ENCODE results near the gene TARBP2.

The TARBP2 gene

DNA sequence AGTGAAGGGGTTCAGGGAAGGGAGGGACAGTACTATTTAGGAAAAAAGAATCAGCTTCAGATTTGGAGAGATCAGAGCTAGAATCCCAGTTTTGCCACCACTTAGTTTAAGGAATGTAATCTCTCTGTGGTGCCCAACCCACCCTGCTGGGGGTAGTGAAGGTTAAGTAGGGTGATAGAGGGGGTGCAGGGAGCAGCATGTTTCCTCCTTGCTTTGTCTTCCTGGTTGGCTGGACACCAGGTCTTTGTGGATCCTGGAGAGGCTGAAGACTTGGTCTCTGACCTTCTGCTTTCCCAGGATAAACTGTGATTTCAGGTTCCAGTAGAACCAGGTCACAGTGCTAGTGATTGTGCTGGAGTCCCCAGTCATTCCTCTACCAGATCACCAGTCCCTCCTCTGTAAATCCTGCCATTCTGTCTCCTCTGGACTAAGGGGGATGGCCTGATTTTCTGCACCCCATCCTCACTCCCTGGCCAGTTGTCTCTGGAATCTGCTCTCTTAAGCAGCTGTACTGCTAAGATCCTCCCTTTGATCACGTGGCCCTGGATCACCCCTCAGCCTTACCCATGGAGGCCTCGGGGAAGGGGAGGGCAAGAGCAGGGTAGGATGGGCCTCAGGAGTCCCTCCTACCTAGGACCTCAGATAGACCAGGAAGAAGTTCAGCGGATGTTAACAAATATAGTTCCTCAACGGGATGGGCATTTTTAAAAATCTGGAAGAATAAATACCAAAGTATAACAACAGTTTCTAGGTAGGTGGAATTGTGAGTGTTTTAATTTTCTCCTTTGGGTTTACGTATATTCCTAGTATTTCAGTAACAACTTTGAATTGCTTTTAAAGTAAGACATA is 5.0 kb upstream of the TARBP2 start:
- DNase-seq (ENCODE audit: low read depth): no peak

DNA sequence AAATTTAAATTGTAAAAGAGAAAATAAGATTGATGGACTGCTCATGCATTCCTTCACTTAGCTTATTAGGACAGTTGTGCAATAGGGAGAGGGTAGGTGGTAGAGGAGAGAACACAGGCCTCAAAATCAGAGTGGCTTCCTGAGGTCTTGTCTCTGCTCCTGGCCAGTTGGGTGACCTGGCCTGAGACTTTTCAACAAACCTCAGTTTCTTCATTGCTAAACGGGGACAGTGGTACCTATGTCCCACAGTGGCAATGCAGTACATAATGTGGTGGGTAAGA is 4.4 kb upstream of the TARBP2 start:
- no peak for DNase-seq (ENCODE audit: low read depth)

DNA sequence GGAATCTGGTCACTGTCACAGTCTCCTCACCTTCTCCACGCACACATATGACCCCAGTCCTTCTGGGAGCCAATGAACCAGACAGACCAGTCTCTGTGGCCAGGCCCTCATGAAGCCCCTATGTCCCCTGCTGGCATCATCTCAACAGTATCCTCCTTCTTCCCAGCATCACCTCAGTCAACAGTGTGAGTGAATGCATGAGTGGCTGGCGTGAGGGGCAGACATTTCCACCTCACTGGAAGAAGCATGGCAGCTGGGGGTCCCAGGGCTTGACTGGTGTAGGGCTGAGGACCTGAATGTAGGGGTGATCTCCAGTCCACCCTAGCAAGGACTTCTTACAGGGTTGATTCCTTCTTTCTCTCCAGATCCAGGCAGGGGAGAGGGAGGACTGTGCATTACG is 3.6 kb upstream of the TARBP2 start:
- DNase-seq (ENCODE audit: low read depth): no peak

DNA sequence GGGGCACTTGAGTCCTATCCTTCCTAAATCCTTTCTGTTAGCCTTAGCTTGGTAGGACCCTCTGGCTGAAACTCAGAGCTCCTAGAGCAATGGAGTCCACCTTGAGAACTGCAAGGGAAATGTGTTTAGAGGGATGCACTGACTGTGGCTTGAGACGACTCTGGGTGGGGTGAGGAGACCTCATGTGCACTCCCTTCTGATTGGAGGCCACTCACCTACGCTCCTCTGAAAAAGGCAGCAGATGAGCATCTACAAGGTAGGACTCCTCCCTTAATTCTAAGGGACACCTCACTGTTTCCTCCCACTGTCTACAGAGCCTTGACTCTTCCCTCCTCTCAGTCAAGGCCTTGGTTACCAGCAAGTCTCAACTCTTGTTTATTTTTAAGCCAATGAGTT is 2.9 kb upstream of the TARBP2 start:
- DNase-seq (ENCODE audit: low read depth): no peak

DNA sequence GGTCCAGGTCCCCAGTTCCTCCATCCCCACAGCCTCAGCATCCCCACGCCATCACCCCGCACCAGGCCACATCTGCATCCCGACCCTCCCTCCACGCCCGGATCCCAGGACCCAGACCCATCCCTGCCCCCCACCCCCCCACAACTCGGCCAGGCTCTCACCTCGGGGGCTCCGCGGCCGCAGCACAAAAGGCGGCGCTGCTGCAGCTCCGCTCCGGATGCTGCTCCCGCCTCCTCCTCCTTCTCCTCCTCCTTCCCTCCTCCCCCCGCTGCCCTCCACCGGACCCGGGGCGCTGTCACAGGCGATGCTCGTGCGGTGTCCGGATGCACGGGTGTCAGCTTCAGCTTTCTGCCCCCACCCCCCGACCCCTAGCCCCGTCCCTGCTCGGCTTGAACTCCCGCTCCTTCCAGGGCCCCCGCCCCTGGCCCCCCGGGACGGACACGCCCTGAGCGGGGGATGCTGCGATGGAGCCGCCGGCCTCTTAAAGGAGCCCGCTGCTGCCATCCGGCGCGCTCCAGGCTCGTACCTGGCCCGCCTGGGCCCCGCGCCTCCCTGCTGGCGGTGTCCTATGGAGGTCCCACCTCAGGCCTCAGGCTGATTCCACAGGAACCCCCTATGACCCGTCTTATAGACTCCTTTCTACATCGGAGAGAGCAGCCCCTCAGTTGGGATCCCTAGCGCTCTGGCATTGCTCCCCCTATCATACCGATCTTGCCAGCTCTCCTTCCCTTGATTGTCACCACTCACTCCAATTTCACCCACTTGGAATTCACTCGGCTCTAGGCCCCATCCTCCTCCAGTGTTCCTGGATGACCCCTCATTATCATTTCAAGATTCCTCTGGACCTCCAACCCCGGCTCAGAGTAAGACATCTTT is 1.6 kb upstream of the TARBP2 start, which contains the start of gene MAP3K12:
Gene MAP3K12, minus strand, starts transcription at position 193 of the 876 bp plus-strand sequence. CDS start 12,067 bp downstream, outside the sequence.
- peak; percentile 35 for DNase-seq (ENCODE audit: low read depth)

DNA sequence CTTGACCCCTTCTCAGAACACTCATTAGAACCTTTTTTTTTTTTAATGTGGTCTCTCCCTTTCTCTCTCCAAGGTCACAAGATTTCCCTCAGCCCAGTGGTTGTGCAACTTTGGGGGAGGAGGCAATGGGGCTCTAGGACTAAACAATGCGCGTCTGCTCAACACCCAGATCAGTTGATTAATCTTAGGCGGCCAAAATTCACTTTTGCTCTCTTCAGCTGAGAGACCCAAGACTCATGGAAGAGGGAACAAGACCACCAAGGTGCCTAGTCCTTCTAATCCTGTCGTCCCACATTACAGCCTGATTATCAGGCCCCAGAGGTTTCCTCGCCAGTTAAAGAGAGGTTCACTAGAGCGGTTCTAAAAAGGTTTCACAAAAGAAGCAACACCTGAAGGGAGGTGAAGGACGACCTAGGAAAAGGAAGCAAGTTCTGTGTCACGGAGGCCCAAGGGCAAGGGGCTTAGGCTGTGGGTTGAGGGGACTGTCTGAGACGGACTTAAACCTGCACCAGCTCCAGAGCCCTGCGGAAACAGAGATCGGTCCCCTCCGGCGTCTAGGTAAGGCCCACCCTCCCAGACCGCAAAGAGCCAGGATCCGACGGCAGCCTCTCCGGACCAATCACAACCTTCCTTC is 824 bp upstream of the TARBP2 start:
- no peak for DNase-seq (ENCODE audit: low read depth)

DNA sequence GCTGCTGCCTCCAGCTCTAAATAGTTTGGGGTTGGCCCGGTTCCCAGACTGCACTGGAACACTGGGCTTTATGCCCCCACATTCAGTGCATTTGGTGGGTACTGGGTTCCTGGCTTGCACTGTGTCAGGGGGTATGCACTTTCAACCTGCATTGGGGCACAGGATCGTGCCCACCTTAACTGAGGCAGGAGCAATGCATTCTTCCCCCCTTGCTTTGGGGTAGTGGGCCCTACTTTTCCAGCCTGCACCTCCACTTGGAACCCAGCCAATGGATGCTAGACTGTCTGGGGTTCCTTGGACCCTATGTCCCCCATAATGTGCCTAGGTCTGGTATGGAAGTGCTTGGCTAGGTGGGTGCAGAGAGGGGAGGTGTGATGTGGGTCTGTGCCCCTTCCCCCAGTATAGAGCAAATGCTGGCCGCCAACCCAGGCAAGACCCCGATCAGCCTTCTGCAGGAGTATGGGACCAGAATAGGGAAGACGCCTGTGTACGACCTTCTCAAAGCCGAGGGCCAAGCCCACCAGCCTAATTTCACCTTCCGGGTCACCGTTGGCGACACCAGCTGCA is 615 bp downstream of the TARBP2 start:
- no peak for DNase-seq (ENCODE audit: low read depth)

DNA sequence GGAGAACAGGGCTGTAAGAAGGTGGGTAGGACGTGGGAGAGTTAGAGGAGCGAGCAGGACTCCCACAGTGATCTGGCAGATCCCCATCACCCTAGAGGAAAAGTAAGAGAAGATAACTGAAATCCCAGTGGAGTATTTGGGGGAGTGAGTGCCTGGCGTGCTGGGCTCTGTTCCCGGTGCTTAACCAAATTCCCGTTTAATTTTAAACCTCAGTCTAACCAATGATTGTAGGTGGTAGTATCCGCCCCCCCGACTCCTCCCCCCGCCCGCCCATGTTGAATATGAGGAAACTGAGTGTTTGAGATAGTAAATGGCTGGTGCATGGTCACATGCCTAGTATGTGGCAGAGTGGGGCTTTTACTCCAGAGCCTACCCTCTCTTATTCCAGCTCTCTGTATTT is 1.2 kb downstream of the TARBP2 start:
- DNase-seq (ENCODE audit: low read depth): no peak

DNA sequence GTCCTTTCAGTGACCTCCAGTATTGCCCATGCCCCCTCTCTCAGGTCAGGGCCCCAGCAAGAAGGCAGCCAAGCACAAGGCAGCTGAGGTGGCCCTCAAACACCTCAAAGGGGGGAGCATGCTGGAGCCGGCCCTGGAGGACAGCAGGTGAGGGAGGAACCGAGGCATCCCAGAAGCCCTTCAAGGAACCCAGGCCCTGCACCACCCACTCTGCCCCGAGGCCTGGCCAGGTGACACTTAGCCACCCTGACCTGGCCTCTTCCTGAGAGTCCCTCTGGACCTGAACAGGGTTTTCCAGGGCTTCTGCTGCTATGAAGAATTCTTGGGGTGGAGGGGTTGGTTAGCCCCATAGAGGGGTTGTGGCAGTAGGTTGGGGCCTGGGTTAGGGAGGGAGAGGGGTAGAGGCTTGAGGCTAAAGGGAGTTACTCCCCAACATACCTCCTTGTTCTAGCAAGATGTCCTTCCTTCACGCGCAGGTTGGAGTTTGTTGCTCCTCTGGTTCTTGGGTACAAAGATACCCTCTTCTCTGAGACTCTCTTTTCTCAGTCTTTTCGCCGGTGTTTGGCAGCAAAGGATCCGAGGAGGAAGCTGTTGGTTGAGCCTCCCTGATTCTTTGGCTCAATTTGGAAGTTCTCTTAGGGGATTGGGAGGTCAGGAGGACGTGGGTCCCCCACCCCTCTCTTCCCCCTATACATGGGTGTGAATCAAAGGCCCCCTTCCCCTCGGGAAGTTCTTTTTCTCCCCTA is 2.1 kb downstream of the TARBP2 start:
- DNase-seq (ENCODE audit: low read depth): no peak

DNA sequence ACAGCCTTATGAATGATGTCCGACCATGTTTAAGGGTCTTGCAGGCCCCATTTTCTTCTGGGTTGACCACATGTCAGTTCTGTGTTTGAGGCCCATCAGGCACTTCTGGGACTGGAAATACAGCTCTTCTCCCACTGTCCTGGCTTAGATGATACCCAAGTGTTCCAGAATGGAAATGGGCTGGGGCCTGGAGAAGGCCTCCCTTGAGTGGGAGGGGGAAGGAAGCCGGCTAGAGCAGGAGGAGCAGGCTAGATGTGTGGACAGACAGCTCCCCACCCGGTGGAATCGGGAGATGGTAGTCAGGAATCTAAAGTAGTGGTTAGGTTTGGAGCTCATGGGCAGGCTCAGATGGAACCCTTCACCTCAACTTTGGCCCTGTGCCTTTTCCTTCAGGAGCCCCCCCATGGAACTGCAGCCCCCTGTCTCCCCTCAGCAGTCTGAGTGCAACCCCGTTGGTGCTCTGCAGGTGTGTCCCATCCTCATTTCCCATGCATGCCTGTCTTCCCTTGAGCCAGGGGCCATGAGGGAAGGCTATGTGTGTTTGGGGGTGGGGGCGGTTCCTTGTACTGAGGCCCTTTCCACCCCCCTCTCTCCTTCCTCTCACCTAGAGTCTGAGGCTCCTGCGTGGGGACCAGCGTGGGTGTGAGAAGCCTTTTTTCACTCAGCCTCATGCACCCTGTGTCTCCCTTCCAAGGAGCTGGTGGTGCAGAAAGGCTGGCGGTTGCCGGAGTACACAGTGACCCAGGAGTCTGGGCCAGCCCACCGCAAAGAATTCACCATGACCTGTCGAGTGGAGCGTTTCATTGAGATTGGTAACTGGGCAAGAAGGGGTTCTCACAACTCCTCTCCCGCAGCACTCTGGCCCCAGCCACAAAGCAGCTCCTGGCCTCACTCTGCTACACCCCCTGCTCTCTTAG is 3.2 kb downstream of the TARBP2 start:
- no peak for DNase-seq (ENCODE audit: low read depth)

DNA sequence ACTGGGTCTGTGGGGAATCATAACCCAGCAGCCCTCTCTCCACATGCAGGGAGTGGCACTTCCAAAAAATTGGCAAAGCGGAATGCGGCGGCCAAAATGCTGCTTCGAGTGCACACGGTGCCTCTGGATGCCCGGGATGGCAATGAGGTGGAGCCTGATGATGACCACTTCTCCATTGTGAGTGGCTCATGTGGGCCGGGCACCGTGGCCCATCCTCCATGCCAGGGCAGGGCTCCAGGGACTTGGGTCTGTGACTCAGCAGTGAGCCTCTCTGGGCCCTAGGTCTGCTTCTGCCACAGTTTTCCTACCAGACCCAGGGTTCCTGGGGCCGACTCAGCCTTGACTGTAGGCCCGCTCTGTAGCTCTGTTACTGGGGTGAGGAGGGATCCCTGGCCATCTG is 4.0 kb downstream of the TARBP2 start:
- DNase-seq (ENCODE audit: low read depth): no peak

DNA sequence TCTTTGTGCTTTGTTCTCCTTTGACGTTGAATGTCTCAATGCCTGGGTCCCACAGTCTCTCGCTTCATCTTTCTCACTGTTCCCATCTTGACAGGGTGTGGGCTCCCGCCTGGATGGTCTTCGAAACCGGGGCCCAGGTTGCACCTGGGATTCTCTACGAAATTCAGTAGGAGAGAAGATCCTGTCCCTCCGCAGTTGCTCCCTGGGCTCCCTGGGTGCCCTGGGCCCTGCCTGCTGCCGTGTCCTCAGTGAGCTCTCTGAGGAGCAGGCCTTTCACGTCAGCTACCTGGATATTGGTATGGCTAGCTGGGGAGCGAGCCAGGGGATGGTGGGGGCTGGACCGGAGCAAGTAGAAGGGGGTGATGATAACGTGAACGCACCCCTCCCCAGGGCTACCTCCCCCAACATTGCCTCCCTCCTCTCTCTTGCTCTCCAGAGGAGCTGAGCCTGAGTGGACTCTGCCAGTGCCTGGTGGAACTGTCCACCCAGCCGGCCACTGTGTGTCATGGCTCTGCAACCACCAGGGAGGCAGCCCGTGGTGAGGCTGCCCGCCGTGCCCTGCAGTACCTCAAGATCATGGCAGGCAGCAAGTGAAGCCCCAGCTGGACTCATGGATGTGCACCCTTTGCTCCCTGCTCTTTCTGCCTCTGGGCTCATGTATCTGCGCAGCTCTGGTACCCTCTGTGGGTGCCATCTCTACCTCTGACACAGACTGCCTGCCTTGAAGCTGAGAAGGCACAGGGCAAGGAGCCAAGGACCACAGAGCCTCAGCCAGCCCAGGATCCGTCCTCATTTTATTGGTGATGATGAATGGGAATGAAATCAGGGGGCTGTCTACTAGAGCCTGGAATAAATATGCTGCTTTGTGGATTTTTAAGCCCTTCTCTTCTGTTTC is 4.7 kb downstream of the TARBP2 start:
- DNase-seq (ENCODE audit: low read depth): no peak

DNA sequence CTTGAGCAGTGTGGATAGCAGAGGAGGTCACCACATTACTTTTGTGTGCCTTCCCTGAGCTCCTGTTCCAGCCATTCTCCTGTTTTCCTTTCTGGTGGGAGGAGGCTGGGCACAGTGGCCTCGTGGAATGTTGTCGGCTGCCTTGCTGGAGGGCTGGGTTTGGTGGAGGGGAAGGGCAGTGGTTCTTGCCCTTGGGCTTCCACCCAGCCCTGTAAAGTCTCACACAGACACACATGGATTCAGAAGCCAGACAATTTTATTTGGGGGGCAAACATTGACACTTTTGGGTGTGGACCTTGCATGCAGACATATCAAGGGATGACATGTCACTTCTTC is 5.3 kb downstream of the TARBP2 start:
- no peak for DNase-seq (ENCODE audit: low read depth)

DNA sequence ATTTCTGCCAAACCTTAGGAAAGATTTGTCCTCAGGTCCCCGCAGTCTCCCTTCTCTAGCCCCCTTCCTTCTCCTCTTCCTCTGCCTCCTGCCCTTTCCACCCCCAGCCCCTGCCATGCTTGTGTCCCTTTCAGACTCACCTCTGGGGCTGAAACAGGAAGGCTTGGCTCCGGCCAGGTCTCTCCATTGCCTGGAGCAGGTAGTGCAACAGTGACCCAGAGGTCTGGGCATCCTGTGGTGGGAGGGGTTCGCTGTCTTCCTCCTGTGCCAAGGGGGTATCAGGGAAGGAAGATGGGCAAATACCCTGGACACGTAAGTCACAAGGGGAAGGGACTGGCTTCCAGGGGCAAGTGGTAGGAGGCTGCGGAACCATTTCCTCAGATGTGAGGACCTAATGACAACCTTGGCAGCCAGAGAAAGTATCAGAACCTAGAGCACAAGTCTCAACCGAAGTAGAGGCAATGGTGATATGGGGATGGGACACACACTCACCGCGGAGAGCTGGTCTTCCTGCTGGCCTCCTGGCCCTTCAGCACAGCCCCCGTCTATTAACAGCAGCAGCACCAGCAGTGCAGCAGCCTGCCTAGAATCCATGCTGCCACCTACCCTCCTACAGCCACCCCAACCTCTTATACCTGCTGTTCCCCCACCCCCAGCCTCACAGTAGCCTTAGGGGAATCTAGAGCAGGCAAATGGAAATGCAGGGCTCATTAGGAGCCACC is 6.0 kb downstream of the TARBP2 start, which contains the start of gene NPFF:
Gene NPFF, minus strand, starts transcription at position 604 of the 722 bp plus-strand sequence. Its CDS starts 10 bp downstream, at position 594.
- DNase-seq (ENCODE audit: low read depth): no peak

DNA sequence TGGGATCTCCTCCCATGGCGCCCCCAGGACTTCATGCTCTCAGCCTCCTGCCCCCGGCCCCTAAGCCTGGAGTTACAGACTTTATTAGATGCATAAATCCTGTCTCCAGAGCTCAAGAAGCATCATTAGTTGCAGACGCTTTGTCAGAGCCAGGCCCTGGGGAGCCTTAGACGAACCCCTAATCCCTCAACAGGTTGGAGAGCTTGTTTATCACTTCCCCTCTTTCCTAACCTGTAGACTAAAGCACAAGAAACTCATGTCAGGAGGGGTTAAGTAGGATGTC is 6.5 kb downstream of the TARBP2 start:
- no peak for DNase-seq (ENCODE audit: low read depth)

DNA sequence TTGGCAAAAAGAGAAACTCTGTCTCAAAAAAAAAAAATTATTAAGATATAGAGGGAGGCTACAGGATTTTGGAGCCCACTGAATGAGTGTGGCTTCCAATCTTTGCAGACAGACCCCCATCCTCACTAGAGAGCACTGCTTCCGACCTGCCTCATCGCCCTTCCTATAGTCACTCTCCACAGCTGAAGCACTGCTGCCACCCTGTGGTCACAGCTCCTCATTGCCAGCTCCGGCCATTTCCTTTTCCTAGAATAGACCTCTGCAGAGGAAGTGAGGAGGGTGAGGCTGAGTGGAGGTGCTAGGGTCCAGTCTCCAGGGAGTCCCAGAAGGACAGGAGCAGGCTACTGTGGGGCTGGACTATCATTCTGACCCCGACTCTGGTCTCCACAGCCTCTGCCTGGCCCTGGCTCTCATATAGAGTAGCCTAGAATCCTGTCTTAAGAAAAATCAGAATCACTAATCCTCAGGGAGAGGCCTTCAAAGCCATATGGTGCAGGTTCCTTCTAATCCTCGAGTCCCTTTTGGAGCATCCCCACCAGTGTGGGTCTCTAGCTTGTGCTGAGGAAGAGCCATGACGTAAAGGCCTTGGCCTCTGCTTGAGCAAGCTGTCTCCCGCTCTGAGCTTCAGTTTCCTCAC is 7.6 kb downstream of the TARBP2 start:
- peak; percentile 62 for DNase-seq (ENCODE audit: low read depth)

DNA sequence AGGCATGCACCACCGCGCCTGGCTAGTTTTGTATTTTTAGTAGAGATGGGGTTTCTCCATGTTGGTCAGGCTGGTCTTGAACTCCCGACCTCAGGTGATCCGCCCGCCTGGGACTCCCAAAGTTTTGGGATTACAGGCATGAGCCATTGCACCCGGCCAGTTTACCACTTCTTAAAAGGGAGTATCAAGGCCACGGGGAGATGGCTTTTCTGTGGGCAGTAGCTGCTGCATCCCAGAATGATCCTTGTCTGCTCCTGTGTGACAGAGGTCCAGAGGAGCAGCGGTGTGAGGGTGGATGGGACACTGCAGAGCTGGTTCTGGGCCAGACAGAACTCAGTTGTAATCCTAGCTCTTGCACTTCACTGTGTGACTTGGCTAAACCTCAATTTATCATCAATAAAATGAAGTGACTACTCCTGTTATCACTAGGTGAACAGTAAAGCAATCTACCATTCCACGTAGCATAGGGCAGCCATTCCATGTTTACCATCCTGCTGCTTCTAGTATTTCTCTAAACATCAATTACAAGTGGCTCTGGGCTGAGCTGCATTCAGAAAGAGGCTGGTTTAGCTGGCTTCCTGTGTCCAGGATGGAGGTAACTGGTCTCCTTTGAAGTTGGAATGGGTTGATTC is 9.2 kb downstream of the TARBP2 start:
- no peak for DNase-seq (ENCODE audit: low read depth)

DNA sequence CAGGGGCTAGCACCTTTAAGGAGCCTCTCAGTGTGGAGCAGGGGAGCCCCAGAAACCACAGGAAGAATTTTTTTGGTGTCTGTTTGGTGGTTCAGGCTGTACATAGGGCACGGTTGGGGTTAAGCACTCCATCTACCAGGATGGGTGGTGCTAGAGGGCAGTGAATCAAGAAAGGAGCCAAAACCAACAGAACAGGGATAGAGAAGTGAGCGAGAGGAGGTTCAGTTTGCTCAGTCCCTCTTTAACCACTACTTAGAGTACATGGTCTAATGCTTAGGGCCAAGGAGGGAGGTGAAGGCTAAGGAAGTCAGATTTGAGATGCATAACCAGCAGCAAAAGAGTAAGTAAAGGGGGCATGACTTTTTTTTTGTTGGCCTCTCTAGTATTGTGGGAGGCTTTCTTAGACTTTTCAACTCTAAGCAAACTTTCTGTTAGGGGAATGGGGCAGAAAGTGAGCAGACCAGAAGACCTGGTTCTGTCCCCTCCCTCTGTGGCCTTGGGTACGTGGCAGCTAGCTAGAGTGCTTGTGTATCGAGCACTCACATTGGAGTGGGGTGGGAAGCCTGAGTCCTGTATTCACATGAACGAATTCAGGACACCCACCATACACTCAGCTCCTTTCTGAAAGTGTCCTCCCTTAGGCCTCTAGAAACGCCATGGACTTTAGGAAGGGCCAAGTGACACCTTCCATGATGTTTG is 12.8 kb downstream of the TARBP2 start:
- DNase-seq (ENCODE audit: low read depth): no peak
